GM12878 (cell line): ENCODE data around the gene VTN. TPM values are rescaled to one million over a fixed set of nuclear protein-coding genes. Genes with fewer than 3 reads are reported as not detected.

Experiments
- ATAC-seq: fragments of 200-7000 bp; cut with Tn5 transposase; 3 replicates; pipeline ENCODE4 v1.9.1; 2020; ENCODE audit warnings: mild to moderate bottlenecking, moderate library complexity
- BruUV-seq: library from RNA; stranded (reverse); fragments of 400-500 nt; replicated peaks from 2 replicates; lab custom pipeline; 2021; lab: Mats Ljungman, UMichigan
- CTCF ChIA-PET: fragments of 300-600 bp; sonication (Branson Sonifier 250); formaldehyde crosslinking; extraction: SDS; loops from one replicate; lab custom pipeline; 2021; ENCODE audit warnings: inconsistent platforms; lab: Yijun Ruan, JAX
- POLR2A ChIA-PET: fragments of 350-600 bp; formaldehyde crosslinking; extraction: SDS; loops from one replicate; lab custom pipeline; 2021; ENCODE audit warnings: inconsistent platforms; lab: Charles Lee
- RAD21 ChIA-PET: fragments of 300-600 bp; sonication (Branson Sonifier 250); formaldehyde crosslinking; loops from one replicate; lab custom pipeline; 2023; ENCODE audit warnings: antibody characterized with exemption; ENCODE audit not compliant: unreplicated experiment; lab: Charles Lee
- SMC1A ChIA-PET: fragments of 300-600 bp; sonication (Branson Sonifier 250); formaldehyde crosslinking; loops from one replicate; lab custom pipeline; 2023; ENCODE audit not compliant: unreplicated experiment, uncharacterized antibody; lab: Charles Lee
- DNase-seq: peaks from one replicate; pipeline ENCODE4 v3.0.0-alpha.2; 2011; ENCODE audit warnings: low read depth, low spot score
- FAIRE-seq: peaks from 3 replicates; lab custom pipeline; 2011; peaks lifted over from hg19 to GRCh38; lab: Jason Lieb, UNC
- H2AFZ ChIP-seq: 2 replicates; pipeline ENCODE4 v1.6.0; 2011; ENCODE audit warnings: low read depth, low read length, control low read depth; ENCODE audit not compliant: control insufficient read depth
- H3K27ac ChIP-seq: 2 replicates; pipeline ENCODE4 v1.5.1; 2011; ENCODE audit warnings: control low read depth; ENCODE audit not compliant: control insufficient read depth, insufficient read depth
- H3K27me3 ChIP-seq, 2 experiments: replicated peaks in 1 of 2; 2 replicates each; pipeline versions ENCODE4 v1.6.0 to v1.6.1; 2011; ENCODE audit warnings: low read length in 1 of 2; ENCODE audit not compliant: control insufficient read depth in 2 of 2, insufficient read depth in 2 of 2
- H3K36me3 ChIP-seq, 2 experiments: 2 replicates each; pipeline ENCODE4 v1.5.1; 2011; ENCODE audit warnings: low read length in 1 of 2; ENCODE audit not compliant: control insufficient read depth in 2 of 2, insufficient read depth in 2 of 2
- H3K4me1 ChIP-seq: 2 replicates; pipeline ENCODE4 v1.6.1; 2011; ENCODE audit warnings: mild to moderate bottlenecking, low read length, moderate library complexity, mixed read lengths; ENCODE audit not compliant: control insufficient read depth, insufficient read depth
- H3K4me2 ChIP-seq: 2 replicates; pipeline ENCODE4 v1.6.0; 2011; ENCODE audit warnings: control low read depth; ENCODE audit not compliant: control insufficient read depth, insufficient read depth
- H3K4me3 ChIP-seq: fragments of 200-600 bp; sonication (generic); 2 replicates; pipeline ENCODE4 v1.5.1; 2016
- H3K79me2 ChIP-seq: 2 replicates; pipeline ENCODE4 v1.6.0; 2011; ENCODE audit warnings: low read length; ENCODE audit not compliant: control insufficient read depth, insufficient read depth
- H3K9ac ChIP-seq: 2 replicates; pipeline ENCODE4 v1.8.0; 2011; ENCODE audit warnings: low read length, control low read depth, mixed read lengths; ENCODE audit not compliant: control insufficient read depth, insufficient read depth
- H3K9me3 ChIP-seq: replicated peaks from 3 replicates; pipeline ENCODE4 v1.5.1; 2011; ENCODE audit warnings: mild to moderate bottlenecking, low read length; ENCODE audit not compliant: control insufficient read depth, insufficient read depth
- H4K20me1 ChIP-seq: 2 replicates; pipeline ENCODE4 v1.6.0; 2011; ENCODE audit not compliant: control insufficient read depth, insufficient read depth
- ATF3 ChIP-seq: IDR thresholded peaks from 2 replicates; pipeline ENCODE4 v1.6.1; 2011; ENCODE audit warnings: low read depth, mild to moderate bottlenecking, low read length, moderate library complexity, borderline replicate concordance; ENCODE audit errors: extremely low read depth
- CREM ChIP-seq: IDR thresholded peaks from 2 replicates; pipeline ENCODE4 v1.6.1; 2014; ENCODE audit warnings: antibody characterized with exemption, low read depth
- GATAD2B ChIP-seq: fragments of 450-650 bp; conservative IDR thresholded peaks from 2 replicates; pipeline ENCODE4 v1.6.1; 2017; ENCODE audit warnings: low read depth, mild to moderate bottlenecking, moderate library complexity
- HCFC1 ChIP-seq: fragments of 150-350 bp; IDR thresholded peaks from 2 replicates; pipeline ENCODE4 v1.6.1; 2014; ENCODE audit warnings: low read length
- NFXL1 ChIP-seq: fragments of 450-650 bp; IDR thresholded peaks from 2 replicates; pipeline ENCODE4 v1.6.1; 2017; ENCODE audit warnings: antibody characterized with exemption, mild to moderate bottlenecking, borderline replicate concordance
- NFYA ChIP-seq: IDR thresholded peaks from 2 replicates; pipeline ENCODE4 v1.6.1; 2011; ENCODE audit warnings: low read depth, mild to moderate bottlenecking, low read length, improper control_type of control experiment, borderline replicate concordance
- RCOR1 ChIP-seq: conservative IDR thresholded peaks from 2 replicates; pipeline ENCODE4 v1.6.1; 2012; ENCODE audit warnings: low read depth, low read length, improper control_type of control experiment
- RELA ChIP-seq: fragments of 450-650 bp; IDR thresholded peaks from 2 replicates; pipeline ENCODE4 v1.8.0; 2014; ENCODE audit warnings: borderline replicate concordance; ENCODE audit not compliant: partially characterized antibody
- RUNX3 ChIP-seq: IDR thresholded peaks from 2 replicates; pipeline ENCODE4 v1.6.1; 2012; ENCODE audit warnings: low read length, inconsistent platforms
- SIX5 ChIP-seq: IDR thresholded peaks from 2 replicates; pipeline ENCODE4 v1.6.1; 2011; ENCODE audit warnings: mild to moderate bottlenecking, low read depth, low read length, moderate library complexity; ENCODE audit not compliant: severe bottlenecking
- SMC3 ChIP-seq: IDR thresholded peaks from 2 replicates; pipeline ENCODE4 v1.6.1; 2011; ENCODE audit warnings: low read length, improper control_type of control experiment, borderline replicate concordance
- SREBF2 ChIP-seq: IDR thresholded peaks from 2 replicates; pipeline ENCODE4 v1.6.1; 2012; ENCODE audit warnings: mild to moderate bottlenecking, low read length
- TARDBP ChIP-seq: IDR thresholded peaks from 2 replicates; pipeline ENCODE4 v1.6.1; 2016; ENCODE audit warnings: borderline replicate concordance
- USF1 ChIP-seq: IDR thresholded peaks from 2 replicates; pipeline ENCODE4 v1.6.1; 2011; ENCODE audit warnings: borderline replicate concordance, low read depth, mild to moderate bottlenecking, moderate library complexity, mixed read lengths, low read length; ENCODE audit not compliant: insufficient read depth; ENCODE audit errors: extremely low read length
- ZNF24 ChIP-seq: fragments of 450-650 bp; IDR thresholded peaks from 2 replicates; pipeline ENCODE4 v1.6.1; 2017; ENCODE audit warnings: antibody characterized with exemption, mild to moderate bottlenecking
- ZNF687 ChIP-seq: fragments of 450-650 bp; IDR thresholded peaks from 2 replicates; pipeline ENCODE4 v1.6.1; 2017; ENCODE audit warnings: mild to moderate bottlenecking, moderate library complexity
- WGBS: methylation state at CpG from one replicate; pipeline ENCODE4 v1.1.6; 2016; ENCODE audit warnings: low lambda C conversion rate; ENCODE audit not compliant: insufficient replicate concordance, insufficient coverage; ENCODE audit errors: missing lambda C conversion rate; 5-methylcytosine and 5-hydroxymethylcytosine counted together
- in situ Hi-C: fragments of 300-500 bp; cut with MboI; formaldehyde crosslinking; loops from 9 replicates; pipeline ENCODE4 v1.14.3; 2018; ENCODE audit warnings: mixed read lengths
- intact Hi-C: fragments of 100-400 bp; cut with micrococcal nuclease; formaldehyde crosslinking; loops from one replicate; pipeline ENCODE4 v1.14.2; 2022; ENCODE audit not compliant: unreplicated experiment
- polyA plus RNA-seq, 11 experiments: library from polyadenylated mRNA; depleted of rRNA in 4 of 11; unstranded in 6 of 11; stranded (reverse) in 5 of 11; fragments of >200 nt; fragmentation: Nextera tagmentation in 4 of 11; fragmentation: Illumina TruSeq in 1 of 11; extraction: Ambion mirVana in 4 of 11; extraction: Trizol in 1 of 11; gene quantifications; 1 replicate in 1 of 11; 2 replicates in 10 of 11; pipeline versions ENCODE4 v1.2.1 to v1.2.3, GENCODE V29; 2011 to 2016; ENCODE audit warnings: inconsistent platforms in 2 of 11, missing spikeins in 2 of 11, low read depth in 1 of 11
- total RNA-seq, 4 experiments: library from RNA; depleted of rRNA in 3 of 4; stranded (reverse); fragments of >200 nt in 3 of 4; fragmentation: Illumina TruSeq in 1 of 4; extraction: Trizol in 1 of 4; gene quantifications; 2 replicates each; pipeline versions ENCODE4 v1.2.1 to v1.2.3, GENCODE V29; 2013 to 2021

Gene VTN
- total and polyA plus RNA-seq, 10 of the 15 experiments (the other 5 are each of a cell fraction or from before 2014, with no cell fraction given), result 0.04 to 1.3 (median 0.13) TPM; not detected in 5

- H3K9ac ChIP-seq, result peak within 1 kb of the TSS; percentile 99
- H3K79me2 ChIP-seq, result peaks cover 30% of the 10 kb centered on the region
- in situ Hi-C loops (no loop called here), intact Hi-C loops (loop anchor here (1.0 kb wide), 1 partner anchor 22 kb away; the partner anchor contains the start of genes IFT20 and TNFAIP1)
- H3K4me1 ChIP-seq, result peaks cover 2% of the 10 kb centered on the region; the same call in 1 of the 2 replicates
- SMC1A ChIA-PET, result interaction anchor here (0.9 to 4.7 kb wide), 6 partner anchors 9 to 552 kb away, joined by 3 to 27 read pairs (median 4); partner anchors contain the start of genes IFT20 and TNFAIP1
- no peaks in the 10 kb centered on the region for H3K9me3 ChIP-seq
- H3K36me3 ChIP-seq, result peaks cover 2 to 16% of the 10 kb centered on the region in 2 experiments
- DNase-seq, result peak; percentile 55
- H3K27me3 ChIP-seq, result no peaks in the 10 kb centered on the region
- H2AFZ ChIP-seq, result peak within 1 kb of the TSS; percentile 85
- CTCF ChIA-PET, result interaction anchor here (0.7 to 5.1 kb wide), 5 partner anchors 9 to 58 kb away, joined by 3 to 29 read pairs (median 4); partner anchors contain the start of genes IFT20 and TNFAIP1
- WGBS, result under 1% methylated on average over 57 of the region's 80 CpGs
- POLR2A ChIA-PET, result interaction anchor here (0.6 to 3.0 kb wide), 4 partner anchors 12 to 475 kb away, joined by 3 to 26 read pairs (median 6); partner anchors contain the start of genes IFT20, TNFAIP1 and VTN
- BruUV-seq, result no TSS peak
- FAIRE-seq, result peak; percentile 66
- peak within 1 kb of the TSS; percentile 79 for H3K27ac ChIP-seq
- peak; percentile 100 for ATAC-seq
- RAD21 ChIA-PET, result interaction anchor here (0.8 to 3.3 kb wide), 4 partner anchors 20 to 220 kb away, joined by 3 to 31 read pairs (median 4); partner anchors contain the start of genes ALDOC, IFT20 and TNFAIP1
- H3K4me2 ChIP-seq, result peak within 1 kb of the TSS; percentile 98
- H3K4me3 ChIP-seq, result peak within 1 kb of the TSS; percentile 92
- no peaks in the 10 kb centered on the region for H4K20me1 ChIP-seq
- TF ChIP-seq TARDBP (peak; percentile 69; the same call in 1 of the 2 replicates), USF1 (peak; percentile 91), SREBF2 (peak; percentile 69), ZNF24 (0 out of 2 replicates have a peak, but pooled peaks have one; percentile 34), SMC3 (peak; percentile 14; the same call in 1 of the 2 replicates), ATF3 (peak; percentile 91), RUNX3 (peak; percentile 36; the same call in 1 of the 2 replicates), SIX5 (peak; percentile 66), CREM (peak; percentile 93), RCOR1 (no peak), NFYA (no peak), NFXL1 (no peak), HCFC1 (peak; percentile 83), RELA (peak; percentile 30), ZNF687 (peak; percentile 78), GATAD2B (peak; percentile 89)
These were observed 12.8 kb downstream of the VTN start, which contains the start of gene POLDIP2 for GRCh38 chr17:28357061-28357900. Gene POLDIP2 (minus strand): TSS chr17:28357527. CDS start chr17:28357448, 79 bp downstream.
